Measurements from ENCODE around the gene RAD21L1. TPM values are rescaled to one million over a fixed set of nuclear protein-coding genes. Genes with fewer than 3 reads are reported as not detected.
"Not testable (repeated sequence)": the region's sequence is repeated elsewhere in the genome, so short reads cannot be mapped to it uniquely, and the experiment has no call there.

RAD21L1 gene
- polyA plus RNA-seq, 3 donors = 0.02 TPM; not detected in 2

DNA sequence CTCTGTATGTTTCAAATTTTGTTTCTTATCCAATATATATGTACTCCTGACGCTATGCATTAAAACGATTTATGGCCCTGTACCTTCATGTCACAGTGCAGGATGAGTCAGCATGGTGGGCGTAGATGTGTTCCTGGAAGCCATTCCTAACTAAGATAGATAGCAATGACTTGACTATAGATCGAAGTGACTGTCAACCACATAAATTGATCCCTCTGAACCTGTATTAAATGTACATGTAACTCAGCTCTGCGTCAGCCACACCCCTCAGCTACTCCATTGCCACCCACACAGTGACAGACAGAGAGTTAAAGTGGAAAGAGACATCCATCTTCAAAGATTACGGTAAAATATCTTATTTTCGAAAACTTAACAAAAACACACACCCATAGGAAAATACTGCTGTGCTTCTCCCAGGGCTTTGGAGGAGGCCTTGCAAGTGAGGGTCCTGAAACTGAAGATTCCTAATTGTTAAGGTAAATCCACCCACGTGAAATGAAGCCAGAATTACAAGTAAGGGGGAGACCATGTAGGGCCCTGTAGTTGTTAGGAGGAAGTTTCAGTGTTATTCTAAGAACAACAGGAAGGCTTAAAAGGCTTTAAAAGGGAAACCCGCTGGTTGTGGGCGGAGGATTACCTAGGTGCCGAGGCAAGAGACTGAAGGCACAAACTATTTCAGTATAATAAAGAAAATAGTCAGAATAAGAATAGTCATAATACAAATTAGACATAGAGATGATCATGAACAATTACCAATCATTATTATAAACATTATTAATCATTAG, 10.3 kb upstream of the RAD21L1 start:
- H3K27ac ChIP-seq (ENCODE audit: low read depth, low read length) = no peak overlapping the region
- WGBS, 3 donors = 60 to 67% (median 66%) methylated on average over 11 of the region's 11 CpGs

DNA sequence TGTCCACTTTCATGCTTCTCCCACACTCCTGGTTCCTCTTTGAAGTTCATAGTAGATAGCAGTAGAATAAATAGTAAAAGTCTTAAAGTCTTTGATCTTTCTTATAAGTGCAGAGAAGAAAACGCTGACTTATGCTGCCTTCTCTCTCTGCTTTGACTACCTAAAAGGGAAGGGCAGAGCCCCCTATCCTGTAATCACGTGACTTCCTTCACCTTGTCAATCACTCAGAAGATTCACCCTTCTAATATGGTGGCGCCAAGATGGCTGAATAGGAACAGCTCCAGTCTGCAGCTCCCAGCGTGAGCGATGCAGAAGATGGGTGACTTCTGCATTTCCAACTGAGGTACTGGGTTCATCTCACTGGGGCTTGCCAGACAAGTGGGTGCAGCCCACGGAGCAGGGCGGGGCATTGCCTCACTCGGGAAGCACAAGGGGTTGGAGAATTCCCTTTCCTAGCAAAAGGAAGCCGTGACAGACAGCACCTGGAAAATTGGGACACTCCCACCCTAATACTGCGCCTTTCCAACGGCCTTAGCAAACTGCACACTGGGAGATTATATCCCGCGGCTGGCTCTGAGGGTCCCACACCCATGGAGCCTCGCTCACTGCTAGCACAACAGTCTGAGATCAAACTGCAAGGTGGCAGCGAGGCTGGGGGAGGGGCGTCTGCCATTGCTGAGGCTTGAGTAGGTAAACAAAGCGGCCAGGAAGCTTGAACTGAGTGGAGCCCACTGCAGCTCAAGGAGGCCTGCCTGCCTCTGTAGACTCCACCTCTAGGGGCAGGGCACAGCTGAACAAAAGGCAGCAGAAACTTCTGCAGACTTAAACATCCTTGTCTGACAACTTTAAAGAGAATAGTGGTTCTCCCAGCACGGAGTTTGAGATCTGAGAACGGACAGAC, 9.1 kb upstream of the RAD21L1 start:
- 63 to 81% (median 78%) methylated on average over 19 of the region's 19 CpGs for WGBS, 3 donors
- H3K27ac ChIP-seq (ENCODE audit: low read depth, low read length) = not testable (repeated sequence)

DNA sequence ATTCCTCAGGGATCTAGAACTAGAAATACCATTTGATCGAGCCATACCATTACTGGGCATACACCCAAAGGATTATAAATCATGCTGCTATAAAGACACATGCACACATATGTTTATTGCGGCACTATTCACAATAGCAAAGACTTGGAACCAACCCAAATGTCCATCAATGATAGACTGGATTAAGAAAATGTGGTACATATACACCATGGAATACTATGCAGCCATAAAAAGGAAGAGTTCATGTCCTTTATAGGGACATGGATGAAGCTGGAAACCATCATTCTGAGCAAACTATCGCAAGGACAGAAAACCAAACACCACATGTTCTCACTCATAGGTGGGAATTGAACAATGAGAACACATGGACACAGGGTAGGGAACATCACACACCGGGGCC, 3.1 kb upstream of the RAD21L1 start:
- WGBS, 3 donors = 82 to 97% (median 92%) methylated on average over 4 of the region's 4 CpGs

DNA sequence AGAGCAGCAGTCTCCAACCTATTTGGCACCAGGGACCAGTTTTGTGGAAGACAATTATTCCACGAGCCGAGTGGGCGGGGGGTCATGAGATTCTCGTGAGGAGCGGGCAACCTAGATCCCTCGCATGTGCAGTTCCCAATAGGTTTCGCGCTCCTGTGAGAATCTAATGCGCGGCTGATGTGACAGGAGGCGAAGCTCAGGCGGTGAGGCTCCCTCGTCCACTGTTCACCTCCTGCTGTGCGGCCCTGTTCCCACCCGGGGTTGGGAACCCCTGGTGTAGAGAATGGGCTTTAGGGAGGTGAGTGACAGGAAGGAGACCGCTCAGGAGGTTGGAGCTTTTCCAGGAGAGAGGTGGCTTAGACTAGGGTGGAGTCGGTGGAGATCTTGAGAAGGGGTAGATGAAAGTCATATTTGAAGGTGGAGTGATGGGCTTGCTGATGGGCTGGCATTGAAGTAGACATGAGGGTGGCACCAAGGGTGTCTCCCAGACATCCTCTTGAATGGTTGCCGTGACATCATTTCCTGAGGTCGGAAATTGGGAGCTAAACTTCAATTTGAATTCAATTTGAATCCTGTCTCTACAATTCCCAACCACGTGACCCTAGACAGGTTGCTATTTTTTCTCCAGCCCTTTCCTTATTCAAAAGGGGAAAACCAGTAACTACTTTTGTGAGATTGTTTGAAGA, 1.5 kb upstream of the RAD21L1 start:
- no peak overlapping the region for H3K27ac ChIP-seq (ENCODE audit: low read depth, low read length)
- WGBS, 3 donors = 79 to 81% (median 80%) methylated on average over 20 of the region's 20 CpGs

More for the DNA sequence above, 3.1 kb upstream of the RAD21L1 start:
- not testable (repeated sequence) for H3K27ac ChIP-seq (ENCODE audit: low read depth, low read length)

DNA sequence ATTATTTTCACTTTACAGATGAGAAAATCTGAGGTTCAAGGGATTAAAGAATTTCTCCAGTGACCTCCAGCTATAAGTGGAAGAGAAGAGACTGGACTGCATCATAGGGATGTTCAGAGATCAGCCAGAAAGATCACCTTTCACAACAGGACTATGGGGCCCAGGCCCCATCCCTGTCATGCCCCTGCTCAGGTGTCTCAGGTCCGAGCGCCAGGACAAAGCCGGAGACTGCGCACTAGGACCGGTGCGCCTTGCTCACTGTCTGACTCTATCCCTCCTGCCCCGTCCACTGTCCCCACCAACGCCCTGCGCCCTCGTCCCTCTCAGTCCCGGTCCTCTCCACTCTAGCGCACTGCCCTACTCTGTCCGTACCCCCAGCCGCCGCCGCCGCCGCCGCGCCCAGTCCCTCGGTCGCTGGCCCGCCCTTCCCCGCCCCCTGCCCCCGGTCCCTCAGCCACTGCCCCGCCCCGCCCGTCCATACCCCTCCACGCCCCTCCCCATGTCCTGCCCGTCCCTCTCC, 521 bp upstream of the RAD21L1 start:
- H3K27ac ChIP-seq (ENCODE audit: low read depth, low read length) = no peak overlapping the region
- whole genome bisulfite sequencing, 3 donors = 3% methylated on average over 16 to 30 of the region's 30 CpGs

DNA sequence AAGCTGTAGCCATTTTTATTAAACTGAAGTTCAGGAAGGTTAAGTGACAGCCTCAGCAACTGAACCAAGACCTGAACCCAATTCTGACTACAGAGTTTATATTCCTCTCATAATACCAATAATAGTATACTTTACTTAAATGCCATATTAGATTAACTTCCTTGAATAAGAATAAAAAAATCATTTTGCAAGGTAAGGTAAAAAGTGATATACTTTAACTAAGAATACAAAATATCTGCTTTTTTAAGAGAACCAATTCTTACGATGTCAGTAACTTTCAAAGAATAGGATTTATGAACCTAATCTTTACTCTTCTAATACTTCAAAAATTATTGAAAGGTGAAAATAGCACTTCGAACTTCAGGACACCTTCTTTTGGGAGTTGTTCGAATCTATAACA, 3.7 kb downstream of the RAD21L1 start:
- 80 to 86% (median 83%) methylated on average over 3 of the region's 3 CpGs for WGBS, 3 donors
- no peak overlapping the region for H3K27ac ChIP-seq (ENCODE audit: low read depth, low read length)

DNA sequence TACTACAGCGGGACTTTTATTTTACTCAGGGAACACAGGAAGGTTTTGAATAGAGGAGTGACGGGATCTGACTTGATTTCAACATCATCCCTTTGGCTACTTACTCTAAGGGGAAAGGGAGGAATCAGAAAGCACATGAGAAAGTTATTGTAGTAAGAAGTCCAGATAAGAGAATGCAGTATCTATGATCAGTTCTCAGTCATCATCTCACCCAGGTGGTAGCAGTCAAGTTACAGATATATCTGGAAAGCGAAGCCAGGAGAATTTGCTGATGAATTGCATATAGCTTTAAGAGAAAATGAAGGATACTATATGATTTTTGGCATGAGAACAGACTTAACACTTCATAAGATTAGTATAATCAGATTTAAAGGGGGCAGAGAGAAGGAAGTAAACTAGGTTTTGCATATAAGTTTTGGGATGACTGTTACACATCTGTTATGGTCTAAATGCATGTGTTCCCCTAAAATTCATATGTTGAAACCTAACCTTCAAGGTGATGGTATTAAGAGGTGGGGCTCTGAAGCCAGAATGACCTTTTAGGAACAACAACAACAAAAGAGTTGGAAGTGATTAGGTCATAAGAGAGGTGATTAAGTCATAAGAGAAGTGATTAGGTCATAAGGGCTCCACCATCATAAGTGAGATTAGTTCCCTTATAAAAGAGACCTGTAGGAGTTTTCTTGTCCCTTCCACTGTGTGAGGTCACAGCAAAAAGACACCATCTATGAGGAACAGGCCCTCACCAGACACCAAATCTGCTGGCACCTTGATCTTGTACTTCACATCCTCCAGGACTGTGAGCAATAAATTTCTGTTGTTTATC, 6.7 kb downstream of the RAD21L1 start:
- no peak overlapping the region for H3K27ac ChIP-seq (ENCODE audit: low read depth, low read length)

DNA sequence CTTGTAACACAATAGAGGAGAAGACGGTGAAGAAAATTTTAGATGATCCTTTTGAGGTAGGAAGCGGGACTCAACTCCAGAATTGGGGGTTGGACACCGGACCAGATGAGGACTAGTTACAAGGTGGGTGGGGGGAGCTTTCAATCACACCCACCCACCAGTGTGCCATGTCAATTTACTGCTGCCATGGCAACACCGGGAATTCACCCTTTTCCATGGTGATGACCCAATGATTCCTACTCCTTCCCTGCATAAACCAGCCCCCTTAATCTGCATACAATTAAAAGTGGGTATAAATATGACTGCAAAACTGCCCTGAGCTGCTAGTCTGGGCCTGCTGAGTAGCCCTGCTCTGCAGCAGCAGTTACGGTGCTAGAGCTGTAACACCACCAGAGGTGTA, 14.7 kb downstream of the RAD21L1 start:
- no peak overlapping the region for H3K27ac ChIP-seq (ENCODE audit: low read depth, low read length)
- 75 to 83% (median 77%) methylated on average over 5 of the region's 5 CpGs for WGBS, 3 donors

More for the DNA sequence above, 6.7 kb downstream of the RAD21L1 start:
- WGBS, 3 donors = 82 to 89% (median 82%) methylated on average over 3 of the region's 3 CpGs

DNA sequence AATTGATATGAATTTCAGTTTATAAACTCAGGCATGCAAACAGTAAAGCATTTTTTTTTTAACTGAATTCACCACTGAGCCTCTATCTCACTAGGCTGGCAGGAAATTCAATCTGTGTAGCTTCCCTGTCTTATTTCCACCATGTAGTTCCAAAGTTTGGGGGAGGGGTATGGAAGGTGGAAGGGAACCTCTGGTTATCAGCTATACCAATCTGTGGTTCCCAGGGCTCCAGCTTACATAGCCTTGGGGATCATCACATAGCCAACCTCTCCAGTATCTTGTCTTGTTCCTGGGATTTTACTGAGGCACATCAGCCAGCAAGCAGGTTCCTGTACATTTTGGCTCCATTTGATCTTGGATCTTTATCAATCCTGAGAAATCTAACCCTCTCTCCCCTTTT, 15.6 kb downstream of the RAD21L1 start:
- H3K27ac ChIP-seq (ENCODE audit: low read depth, low read length) = no peak overlapping the region

DNA sequence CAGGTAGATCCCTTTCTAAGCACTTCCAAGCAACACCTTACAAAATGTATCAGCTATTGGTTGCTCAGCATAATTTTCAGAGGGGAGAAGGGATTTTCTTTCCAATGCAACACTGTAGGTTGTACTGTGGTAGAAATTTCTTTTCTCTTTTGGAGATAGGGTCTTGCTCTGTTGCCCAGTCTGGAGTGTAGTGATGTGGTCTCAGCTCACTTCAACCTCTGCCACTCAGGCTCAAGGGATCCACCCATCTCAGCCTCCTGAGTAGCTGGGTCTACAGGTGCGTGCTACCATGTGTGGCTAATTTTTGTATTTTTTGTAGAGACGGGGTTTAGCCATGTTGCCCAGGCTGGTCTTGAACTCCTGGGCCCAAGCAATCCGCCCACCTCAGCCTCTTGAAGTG, 16.3 kb downstream of the RAD21L1 start:
- WGBS, 3 donors = 73 to 81% (median 76%) methylated on average over 3 of the region's 3 CpGs
- H3K27ac ChIP-seq (ENCODE audit: low read depth, low read length) = no peak overlapping the region

DNA sequence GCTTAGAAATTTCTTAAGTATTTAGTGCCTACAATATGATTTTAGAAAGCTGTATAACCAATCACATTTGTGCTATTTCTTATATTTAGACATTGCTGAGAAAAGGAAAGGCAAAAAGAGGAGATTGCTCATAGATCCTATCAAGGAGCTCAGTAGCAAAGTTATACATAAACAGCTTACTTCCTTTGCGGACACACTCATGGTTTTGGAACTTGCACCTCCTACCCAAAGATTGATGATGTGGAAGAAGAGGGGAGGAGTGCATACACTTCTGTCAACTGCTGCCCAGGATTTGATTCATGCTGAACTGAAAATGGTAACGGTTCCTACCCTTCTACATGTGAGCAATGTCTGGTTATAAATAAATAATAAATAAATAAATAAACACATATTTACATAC, 16.7 kb downstream of the RAD21L1 start:
- 19 to 66% (median 44%) methylated on average over 2 of the region's 2 CpGs for WGBS, 3 donors
- no peak overlapping the region for H3K27ac ChIP-seq (ENCODE audit: low read depth, low read length)

DNA sequence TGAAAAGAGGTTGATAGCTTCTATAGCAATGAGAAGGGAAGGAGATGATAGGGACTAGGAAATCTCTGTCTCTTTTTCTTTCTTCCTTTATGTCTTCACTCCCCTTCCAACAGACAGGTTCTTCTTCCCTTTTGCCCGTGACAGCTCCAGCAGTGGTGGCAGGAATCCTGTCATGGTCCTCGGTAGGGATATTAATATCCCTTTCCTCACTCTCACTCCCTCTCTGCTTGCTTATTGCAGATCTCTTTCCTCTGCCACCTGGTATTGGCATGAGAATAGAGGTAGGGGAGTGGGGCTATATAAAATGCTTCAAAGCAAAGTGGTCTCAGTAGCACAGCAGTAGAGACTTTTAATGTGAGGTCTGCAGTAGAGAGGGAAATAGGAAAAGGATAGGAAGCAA, 19.7 kb downstream of the RAD21L1 start:
- no peak overlapping the region for H3K27ac ChIP-seq (ENCODE audit: low read depth, low read length)
- WGBS, 3 donors = 51 to 52% (median 52%) methylated on average over 2 of the region's 2 CpGs

DNA sequence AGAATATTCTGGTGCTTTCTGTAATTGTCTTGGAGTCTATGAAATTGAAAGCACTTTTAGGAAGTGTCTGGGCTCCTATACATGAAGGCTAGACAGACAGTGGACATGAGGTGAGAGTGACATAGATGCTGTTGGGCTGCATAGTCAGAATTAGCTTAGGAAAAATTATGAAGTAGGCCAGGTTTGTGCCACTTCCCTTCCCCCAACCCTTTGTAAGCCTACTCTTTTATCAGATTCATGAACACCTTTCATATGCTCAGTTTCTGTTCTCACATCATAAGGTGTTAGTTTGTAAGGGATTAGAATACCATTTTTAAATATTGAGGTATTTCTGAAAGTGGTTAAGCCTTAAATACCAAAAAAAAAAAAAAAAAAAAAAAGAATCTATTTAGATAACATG, 21.8 kb downstream of the RAD21L1 start:
- H3K27ac ChIP-seq (ENCODE audit: low read depth, low read length) = no peak overlapping the region

DNA sequence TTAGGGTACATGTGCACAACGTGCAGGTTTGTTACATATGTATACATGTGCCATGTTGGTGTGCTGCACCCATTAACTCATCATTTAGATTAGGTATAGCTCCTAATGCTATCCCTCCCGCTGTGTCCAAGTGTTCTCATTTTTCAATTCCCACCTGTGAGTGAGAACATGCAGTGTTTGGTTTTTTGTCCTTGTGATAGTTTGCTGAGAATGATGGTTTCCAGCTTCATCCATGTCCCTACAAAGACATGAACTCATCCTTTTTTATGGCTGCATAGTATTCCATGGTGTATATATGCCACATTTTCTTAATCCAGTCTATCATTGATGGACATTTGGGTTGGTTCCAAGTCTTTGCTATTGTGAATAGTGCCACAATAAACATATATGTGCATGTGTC, 24.4 kb downstream of the RAD21L1 start:
- 91 to 92% (median 91%) methylated on average over 2 of the region's 2 CpGs for WGBS, 3 donors
- not testable (repeated sequence) for H3K27ac ChIP-seq (ENCODE audit: low read depth, low read length)

DNA sequence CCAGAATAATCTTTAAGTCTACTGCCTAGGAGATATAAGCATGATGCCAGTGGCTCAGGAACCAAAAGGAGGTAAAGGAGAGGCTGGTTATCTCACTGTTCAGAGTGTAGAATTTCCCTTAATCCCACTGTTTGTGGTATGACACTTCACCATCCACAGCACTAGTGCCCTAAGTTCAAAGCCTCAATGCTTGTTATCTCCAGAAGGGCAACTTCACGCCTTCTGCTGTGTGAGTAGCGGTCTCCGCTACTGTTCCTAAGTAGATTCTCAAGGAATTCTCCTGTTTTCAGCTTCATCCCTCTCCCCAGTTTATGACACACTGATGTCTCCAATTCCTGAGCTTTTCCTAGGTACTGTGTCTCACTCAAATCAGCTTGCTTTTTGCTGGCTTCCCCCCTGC, 26.6 kb downstream of the RAD21L1 start:
- 60 to 90% (median 80%) methylated on average over 3 of the region's 3 CpGs for WGBS, 3 donors
- H3K27ac ChIP-seq (ENCODE audit: low read depth, low read length) = no peak overlapping the region

DNA sequence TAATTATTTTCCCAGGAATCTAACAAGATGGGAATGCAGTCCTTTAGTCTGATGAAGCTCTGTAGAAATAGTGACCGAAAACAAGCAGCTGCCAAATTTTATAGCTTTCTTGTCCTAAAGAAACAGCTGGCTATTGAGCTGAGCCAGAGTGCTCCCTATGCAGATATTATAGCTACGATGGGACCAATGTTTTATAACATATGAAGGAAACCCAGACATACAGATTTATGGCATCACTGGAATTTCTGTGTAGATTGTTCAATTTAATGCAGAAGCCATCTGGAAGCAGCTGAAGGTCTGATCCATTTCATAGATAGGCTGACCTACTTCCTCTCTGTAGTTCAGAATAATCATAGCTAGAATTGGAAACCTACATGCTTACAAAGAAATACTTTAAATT, 28.4 kb downstream of the RAD21L1 start:
- 45 to 66% (median 49%) methylated on average over 2 of the region's 2 CpGs for WGBS, 3 donors
- no peak overlapping the region for H3K27ac ChIP-seq (ENCODE audit: low read depth, low read length)

DNA sequence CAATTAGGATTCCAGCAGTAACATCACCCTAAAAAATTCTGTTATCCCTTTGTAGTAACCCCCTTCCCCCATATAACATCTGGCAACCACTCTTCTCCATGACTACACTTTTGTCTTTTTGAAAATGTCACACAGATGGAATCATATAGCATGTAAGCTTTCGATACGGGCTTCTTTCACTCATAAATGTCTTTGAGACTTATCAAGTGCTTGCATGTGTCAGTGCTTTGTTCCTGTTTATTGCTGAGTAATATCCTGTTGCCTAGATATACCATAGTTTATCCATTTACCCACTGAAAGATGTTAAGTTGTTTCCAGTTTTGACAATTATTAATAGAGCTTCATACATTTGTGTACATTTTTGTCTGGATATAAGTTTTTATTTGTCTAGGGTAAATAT, 29.8 kb downstream of the RAD21L1 start:
- 61 to 88% (median 61%) methylated on average over 2 of the region's 2 CpGs for WGBS, 3 donors
- H3K27ac ChIP-seq (ENCODE audit: low read depth, low read length) = no peak overlapping the region

DNA sequence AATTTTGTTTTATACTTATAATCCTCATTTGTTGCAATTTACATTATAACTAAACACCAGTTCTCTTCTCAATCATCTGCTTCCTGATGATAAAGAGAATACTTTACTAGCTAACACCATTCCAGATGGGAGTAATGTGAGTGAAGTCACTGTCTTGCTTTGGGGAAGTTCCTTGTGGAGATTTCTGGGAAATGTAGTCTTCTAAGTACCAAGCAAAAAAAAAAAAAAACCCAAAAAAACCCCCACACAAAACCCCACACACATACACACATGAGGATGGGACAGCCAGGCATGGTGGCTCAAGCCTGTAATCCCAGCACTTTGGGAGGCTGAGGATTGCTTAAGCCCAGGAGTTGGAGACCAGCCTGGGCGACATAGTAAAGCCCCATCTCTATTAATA, 38.0 kb downstream of the RAD21L1 start:
- WGBS, 3 donors = 79 to 100% (median 83%) methylated on average over 1 of the region's 1 CpG
- H3K27ac ChIP-seq (ENCODE audit: low read depth, low read length) = no peak overlapping the region

Data from adipose tissue (tissue), 3 donors.